HFFc6 (cell line): ENCODE data around the gene SPSB3. TPM values are rescaled to one million over a fixed set of nuclear protein-coding genes. Genes with fewer than 3 reads are reported as not detected.

Source experiments
- DNase-seq: peaks from one replicate; pipeline ENCODE4 v3.0.0-alpha.2; 2018
- H3K27ac Mint-ChIP-seq: 2 replicates; pipeline ENCODE4 v1.8.0; 2020; ENCODE audit warnings: mild to moderate bottlenecking, mixed read lengths
- H3K27me3 Mint-ChIP-seq: 2 replicates; pipeline ENCODE4 v1.8.0; 2021; ENCODE audit warnings: mild to moderate bottlenecking, moderate library complexity, mixed read lengths; ENCODE audit not compliant: insufficient read depth
- H3K36me3 Mint-ChIP-seq: 2 replicates; pipeline ENCODE4 v1.8.0; 2021; ENCODE audit warnings: low read depth, mixed read lengths
- H3K4me1 Mint-ChIP-seq: 2 replicates; pipeline ENCODE4 v1.8.0; 2020; ENCODE audit warnings: low read depth, mixed read lengths
- H3K4me3 Mint-ChIP-seq: 2 replicates; pipeline ENCODE4 v1.8.0; 2020; ENCODE audit warnings: mild to moderate bottlenecking, moderate library complexity, mixed read lengths
- H3K9me3 Mint-ChIP-seq: 2 replicates; pipeline ENCODE4 v1.8.0; 2020; ENCODE audit warnings: mild to moderate bottlenecking, mixed read lengths
- microRNA-seq: library from miRNA; unstranded; fragments of <30 nt; microRNA quantifications from one replicate; pipeline ENCODE4, GENCODE V29; 2019
- total RNA-seq, 6 experiments: library from RNA; stranded (reverse); fragmentation: NEBNext Ultra II Directional; extraction: Animal tissue kit (Norgen Biotek cat#: 25700); gene quantifications; 2 replicates in 1 of 6; 3 replicates in 5 of 6; pipeline ENCODE4 v1.2.3, GENCODE V29; 2021
- TF ChIP-seq, protein P1 (sequence below): fragments of 200-600 bp; sonication (generic); IDR thresholded peaks from 2 replicates; pipeline ENCODE4 v1.5.0; 2021; ENCODE audit warnings: antibody characterized with exemption, mild to moderate bottlenecking

SPSB3 gene
- total RNA-seq, 6 experiments from 2014 or later: 12.3 to 15.8 (median 13.9) TPM

DNA sequence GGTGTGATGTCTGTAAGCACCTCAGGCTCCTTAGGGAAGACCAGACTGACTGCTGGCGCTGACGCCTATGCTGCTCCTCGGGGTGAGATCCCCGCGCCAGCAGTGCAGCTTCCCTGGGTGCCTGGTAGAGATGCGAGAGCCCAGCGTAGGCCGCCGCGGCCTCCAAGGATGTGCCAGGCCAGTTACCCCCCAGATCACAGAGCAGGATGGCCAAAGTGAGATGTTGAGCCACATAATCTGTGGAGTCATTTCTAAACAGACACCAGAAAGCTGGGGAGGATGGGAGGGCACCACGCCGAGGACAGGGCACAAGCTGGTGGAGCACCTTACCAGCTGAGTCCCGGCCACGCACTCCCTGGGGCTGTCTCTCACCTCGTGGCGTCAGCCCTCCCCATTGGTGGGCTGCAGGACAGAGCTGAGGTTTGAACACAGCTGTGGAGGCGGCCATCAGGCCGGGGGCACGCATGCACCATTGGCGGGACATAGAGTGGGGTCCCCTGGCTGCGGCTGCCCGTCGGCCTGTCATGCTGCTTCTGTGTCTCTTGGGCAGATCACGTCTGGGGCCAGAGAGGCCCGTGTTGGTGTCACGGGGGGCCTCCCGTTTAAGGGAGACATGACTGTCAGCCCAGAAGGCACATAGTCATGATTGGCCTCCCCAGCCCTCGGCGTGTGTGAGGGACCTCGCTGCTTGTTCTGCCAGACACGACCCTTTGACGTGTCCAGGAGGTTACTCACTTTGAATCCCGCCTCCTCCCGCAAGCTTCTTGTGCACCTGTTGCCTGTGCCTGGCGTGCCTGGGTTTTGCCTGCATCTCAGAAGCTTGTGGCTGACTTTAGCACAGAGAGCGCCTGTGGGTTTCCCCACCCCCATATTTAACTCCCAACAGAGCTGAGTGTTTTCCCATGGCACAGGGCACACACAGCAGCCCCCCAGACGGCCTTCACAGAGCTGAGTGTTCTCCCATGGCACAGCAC, 54.4 kb downstream of the SPSB3 start:
- Mint-ChIP-seq H3K9me3 (no peaks in the 10 kb centered on the region), H3K36me3 (peaks cover 15% of the 10 kb centered on the region), H3K4me3 (no peak overlapping the region), H3K27ac (no peak overlapping the region), H3K27me3 (no peaks in the 10 kb centered on the region), H3K4me1 (peaks cover 8% of the 10 kb centered on the region)
- no peak for DNase-seq
- TF ChIP-seq, protein P1, sequence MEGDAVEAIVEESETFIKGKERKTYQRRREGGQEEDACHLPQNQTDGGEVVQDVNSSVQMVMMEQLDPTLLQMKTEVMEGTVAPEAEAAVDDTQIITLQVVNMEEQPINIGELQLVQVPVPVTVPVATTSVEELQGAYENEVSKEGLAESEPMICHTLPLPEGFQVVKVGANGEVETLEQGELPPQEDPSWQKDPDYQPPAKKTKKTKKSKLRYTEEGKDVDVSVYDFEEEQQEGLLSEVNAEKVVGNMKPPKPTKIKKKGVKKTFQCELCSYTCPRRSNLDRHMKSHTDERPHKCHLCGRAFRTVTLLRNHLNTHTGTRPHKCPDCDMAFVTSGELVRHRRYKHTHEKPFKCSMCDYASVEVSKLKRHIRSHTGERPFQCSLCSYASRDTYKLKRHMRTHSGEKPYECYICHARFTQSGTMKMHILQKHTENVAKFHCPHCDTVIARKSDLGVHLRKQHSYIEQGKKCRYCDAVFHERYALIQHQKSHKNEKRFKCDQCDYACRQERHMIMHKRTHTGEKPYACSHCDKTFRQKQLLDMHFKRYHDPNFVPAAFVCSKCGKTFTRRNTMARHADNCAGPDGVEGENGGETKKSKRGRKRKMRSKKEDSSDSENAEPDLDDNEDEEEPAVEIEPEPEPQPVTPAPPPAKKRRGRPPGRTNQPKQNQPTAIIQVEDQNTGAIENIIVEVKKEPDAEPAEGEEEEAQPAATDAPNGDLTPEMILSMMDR: no peak

Small RNA genes within 50 kb of the gene (microRNA-seq; reads per million reads assigned to microRNA genes)
- 16.2 reads per million, percentile 21 among the genes with 10 or more reads in this experiment for gene MIR3177

Other genes with a start within 250 kb of the SPSB3 start
- gene TMEM204, start 248.9 kb downstream of the SPSB3 start, total RNA-seq: 10 to 100 TPM; 15.4 to 28.5 (median 16.2) TPM
- gene IFT140, start 170.5 kb downstream of the SPSB3 start, total RNA-seq: 10 to 100 TPM; 11.1 to 15.6 (median 13.2) TPM
- 10 to 100 TPM; 10.7 to 14.2 (median 12.4) TPM for gene CRAMP1, start 170.2 kb downstream of the SPSB3 start, total RNA-seq
- 10 to 100 TPM; 71.7 to 92.9 (median 80.8) TPM for gene JPT2, start 104.3 kb downstream of the SPSB3 start, total RNA-seq
- gene MAPK8IP3, start 76.4 kb downstream of the SPSB3 start, total RNA-seq: 10 to 100 TPM; 34.3 to 39.9 (median 37.1) TPM
- gene NME3, start 11.0 kb downstream of the SPSB3 start, total RNA-seq: 10 to 100 TPM; 28.2 to 61.0 (median 31.3) TPM
- gene EME2, start 9.8 kb downstream of the SPSB3 start, total RNA-seq: 10 to 100 TPM; 11.4 to 16.1 (median 12.3) TPM
- gene MRPS34, start 9.4 kb downstream of the SPSB3 start, total RNA-seq: 100 to 1,000 TPM; 122 to 161 (median 132) TPM
- gene NUBP2, start 389 bp upstream of the SPSB3 start, total RNA-seq: 10 to 100 TPM; 41.5 to 53.8 (median 43.5) TPM
- gene IGFALS, start 11.1 kb upstream of the SPSB3 start, total RNA-seq: not detected
- gene HAGH, start 44.3 kb upstream of the SPSB3 start, total RNA-seq: 10 to 100 TPM; 34.2 to 55.3 (median 38.7) TPM
- 10 to 100 TPM; 29.4 to 40.7 (median 31.2) TPM for gene FAHD1, start 44.6 kb upstream of the SPSB3 start, total RNA-seq
- gene MEIOB, start 89.6 kb upstream of the SPSB3 start, total RNA-seq: not detected
- gene HS3ST6, start 135.8 kb upstream of the SPSB3 start, total RNA-seq: not detected
- 10 to 100 TPM; 21.0 to 27.4 (median 22.7) TPM for gene MSRB1, start 160.6 kb upstream of the SPSB3 start, total RNA-seq
- gene RPL3L, start 172.1 kb upstream of the SPSB3 start, total RNA-seq: not detected
- gene NDUFB10, start 177.0 kb upstream of the SPSB3 start, total RNA-seq: 100 to 1,000 TPM; 146 to 190 (median 173) TPM
- 1,000 to 10,000 TPM; 2,281 to 2,831 (median 2,477) TPM for gene RPS2, start 182.3 kb upstream of the SPSB3 start, total RNA-seq
- not detected for gene RNF151, start 184.3 kb upstream of the SPSB3 start, total RNA-seq
- gene TBL3, start 189.5 kb upstream of the SPSB3 start, total RNA-seq: 10 to 100 TPM; 42.4 to 47.3 (median 44.1) TPM
- under 1 TPM in 3 of 6 experiments, not detected in 3; 0.28 to 0.46 (median 0.45) TPM for gene NOXO1, start 198.9 kb upstream of the SPSB3 start, total RNA-seq
- 10 to 100 TPM; 28.8 to 45.5 (median 40.2) TPM for gene GFER, start 201.6 kb upstream of the SPSB3 start, total RNA-seq
- 1 to 10 TPM in 5 of 6 experiments, under 1 TPM in 1; 0.96 to 1.4 (median 1.2) TPM for gene SYNGR3, start 207.4 kb upstream of the SPSB3 start, total RNA-seq
- 10 to 100 TPM; 37.1 to 48.1 (median 40.7) TPM for gene ZNF598, start 227.2 kb upstream of the SPSB3 start, total RNA-seq
- 1 to 10 TPM in 4 of 6 experiments, under 1 TPM in 2; 0.57 to 2.1 (median 1.4) TPM for gene NPW, start 237.2 kb upstream of the SPSB3 start, total RNA-seq
- gene NHERF2, start 244.3 kb upstream of the SPSB3 start, total RNA-seq: 100 to 1,000 TPM; 140 to 177 (median 152) TPM